CD4-positive, alpha-beta T cell treated with Interleukin-4 for 1 hour (primary cell): Measurements from ENCODE around the gene ZYG11A.
A peak's percentile ranks its signal among the peaks of the same experiment; 100 is the strongest.
"Not testable (repeated sequence)": the region's sequence is repeated elsewhere in the genome, so short reads cannot be mapped to it uniquely, and the experiment has no call there.

ENCODE experiments used
- DNase-seq, 2 donors: peaks; one replicate each; pipeline ENCODE4 v3.0.0-alpha.2; 2020 to 2022

The ZYG11A gene

DNA sequence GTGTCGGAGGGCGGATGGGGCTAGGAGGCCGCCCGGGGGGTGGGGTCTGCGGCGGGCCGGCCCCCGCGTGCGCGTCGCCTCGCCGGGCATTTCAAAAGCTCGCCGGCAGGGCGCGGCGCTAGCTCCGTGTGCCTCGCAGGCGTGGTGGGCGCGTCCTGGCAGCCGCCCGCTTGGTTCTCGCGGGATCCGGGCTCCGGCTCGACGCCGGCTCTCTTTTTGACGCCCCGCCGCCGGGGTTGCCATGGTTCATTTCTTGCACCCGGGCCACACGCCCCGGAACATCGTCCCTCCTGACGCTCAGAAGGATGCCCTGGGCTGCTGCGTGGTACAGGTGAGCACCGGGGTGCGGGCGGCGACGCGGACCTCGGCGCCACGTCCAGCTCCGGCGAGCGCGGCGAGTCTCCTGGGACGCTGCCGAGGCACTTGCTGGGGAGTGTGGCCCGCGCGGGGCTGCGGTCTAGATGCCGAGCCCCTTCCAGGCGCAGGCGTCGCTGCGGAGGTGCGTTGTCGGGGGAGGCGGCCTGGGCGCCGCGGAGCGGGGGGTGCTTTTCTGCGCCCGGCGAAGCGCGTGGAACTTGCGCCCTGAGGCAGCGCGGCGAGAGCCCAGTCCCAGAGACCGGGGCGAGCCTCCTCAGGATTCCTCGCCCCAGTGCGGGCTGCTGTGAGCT is at the start of gene ZYG11A:
Gene ZYG11A (plus strand): TSS at position 118 of the 668 bp plus-strand sequence. CDS start 124 bp downstream, at position 242.
- DNase-seq = peak; percentile 69 to 71

DNA sequence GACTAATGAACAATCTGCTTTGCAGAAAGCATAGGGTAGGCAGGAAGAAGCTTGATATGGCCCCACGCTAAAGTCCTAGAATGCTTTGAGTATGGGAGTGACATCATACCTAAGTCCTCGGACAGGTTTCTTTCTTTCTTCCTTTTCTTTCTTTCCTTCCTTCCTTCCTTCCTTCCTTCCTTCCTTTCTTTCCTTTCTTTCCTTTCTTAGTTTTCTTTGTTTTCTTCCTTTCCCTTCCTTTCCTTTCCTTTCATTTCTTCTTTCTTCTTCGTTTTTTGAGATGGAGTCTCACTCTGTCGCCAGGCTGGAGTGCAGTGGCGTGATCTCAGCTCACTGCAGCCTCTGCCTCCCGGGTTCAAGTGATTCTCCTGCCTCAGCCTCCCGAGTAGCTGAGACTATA is 48.8 kb upstream of the ZYG11A start:
- DNase-seq = not testable (repeated sequence)

DNA sequence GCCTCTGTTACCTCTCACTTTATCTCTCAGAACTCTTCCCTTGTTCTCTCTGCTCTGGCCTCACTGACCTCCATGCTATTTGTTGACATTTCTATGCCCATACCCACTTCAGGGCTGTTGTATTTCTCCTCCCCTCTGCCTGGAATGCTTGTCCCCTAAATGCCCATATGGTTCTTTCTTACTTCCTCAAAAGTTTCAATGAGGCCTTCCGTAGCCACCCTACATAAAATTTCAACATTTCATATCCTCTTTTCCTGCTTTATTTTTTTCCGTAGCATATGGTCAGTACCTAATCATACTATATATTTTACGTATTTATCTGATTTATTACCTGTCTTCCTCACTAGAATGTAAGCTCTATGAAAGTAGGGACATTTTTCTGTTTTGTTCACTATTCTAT is 47.1 kb upstream of the ZYG11A start:
- no peak for DNase-seq

DNA sequence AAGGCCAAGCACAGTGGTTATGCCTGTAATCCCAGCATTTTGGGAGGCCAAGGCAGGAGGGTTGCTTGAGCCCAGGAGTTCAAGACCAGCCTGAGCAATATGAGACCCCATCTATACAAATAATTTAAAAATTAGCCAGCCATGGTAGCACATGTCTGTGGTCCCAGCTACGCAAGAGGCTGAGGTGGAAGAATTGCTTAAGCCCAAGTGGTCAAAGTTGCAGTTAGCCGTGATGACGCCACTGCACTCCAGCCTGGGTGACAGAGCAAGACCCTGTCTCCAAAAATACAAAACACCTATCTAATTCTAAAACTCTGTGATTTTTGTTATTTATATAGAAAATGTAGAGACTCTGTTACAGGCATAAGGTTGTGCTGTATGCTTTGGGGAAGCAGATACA is 44.2 kb upstream of the ZYG11A start:
- no peak for DNase-seq

DNA sequence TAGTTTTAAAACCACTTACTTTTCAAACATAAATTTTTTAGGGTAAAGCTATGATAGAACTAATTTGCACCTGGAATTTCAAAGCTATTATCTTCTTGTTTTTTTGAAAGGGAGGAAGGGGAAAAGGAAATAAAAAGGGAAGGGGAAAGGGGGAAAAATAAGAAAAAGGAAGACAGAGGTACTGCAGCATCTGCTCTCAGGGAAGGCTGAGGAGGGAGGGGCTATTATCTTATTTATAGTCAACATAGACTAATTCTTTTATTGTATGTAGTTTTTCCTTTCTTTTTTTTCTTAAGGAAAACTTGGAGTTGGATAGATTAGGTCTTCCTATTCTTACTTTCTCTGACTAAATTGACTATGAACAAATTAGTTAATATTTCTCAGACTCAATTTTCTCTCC is 41.5 kb upstream of the ZYG11A start:
- no peak for DNase-seq

DNA sequence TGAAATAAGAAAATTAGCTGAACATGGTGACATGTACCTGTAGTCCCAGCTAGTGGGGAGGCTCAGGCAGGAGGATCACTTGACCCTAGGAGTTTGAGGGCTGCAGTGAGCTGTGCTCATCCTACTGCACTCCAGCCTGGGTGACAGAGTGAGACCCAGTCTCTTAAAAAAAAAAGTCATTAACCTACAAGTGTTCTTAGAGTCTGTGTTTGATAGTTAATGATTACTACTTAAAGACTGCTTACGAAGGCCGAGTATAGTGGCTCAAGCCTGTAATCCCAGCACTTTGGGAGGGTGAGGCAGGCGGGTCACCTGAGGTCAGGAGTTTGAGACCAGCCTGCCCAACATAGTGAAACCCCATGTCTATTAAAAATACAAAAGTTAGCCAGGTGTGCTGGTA is 38.5 kb upstream of the ZYG11A start:
- not testable (repeated sequence) for DNase-seq

DNA sequence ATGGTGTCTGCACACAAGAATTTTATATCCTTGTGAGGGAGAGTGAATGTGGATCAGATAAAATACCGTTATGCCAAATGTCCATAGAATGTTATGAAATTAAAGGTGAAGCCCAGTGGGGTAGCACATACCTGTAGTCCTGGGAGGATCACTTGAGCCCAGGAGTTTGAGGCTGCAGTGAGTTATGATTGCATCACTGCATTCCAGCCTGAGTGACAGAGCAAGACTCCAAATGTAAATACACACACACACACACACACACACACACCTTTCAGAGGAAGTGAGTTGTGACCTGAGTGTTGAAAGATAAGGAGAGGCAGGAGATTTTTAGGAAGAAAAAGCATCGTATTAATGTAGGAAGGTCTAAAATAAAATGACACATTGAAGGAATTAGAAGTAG is 28.1 kb upstream of the ZYG11A start:
- DNase-seq = no peak

DNA sequence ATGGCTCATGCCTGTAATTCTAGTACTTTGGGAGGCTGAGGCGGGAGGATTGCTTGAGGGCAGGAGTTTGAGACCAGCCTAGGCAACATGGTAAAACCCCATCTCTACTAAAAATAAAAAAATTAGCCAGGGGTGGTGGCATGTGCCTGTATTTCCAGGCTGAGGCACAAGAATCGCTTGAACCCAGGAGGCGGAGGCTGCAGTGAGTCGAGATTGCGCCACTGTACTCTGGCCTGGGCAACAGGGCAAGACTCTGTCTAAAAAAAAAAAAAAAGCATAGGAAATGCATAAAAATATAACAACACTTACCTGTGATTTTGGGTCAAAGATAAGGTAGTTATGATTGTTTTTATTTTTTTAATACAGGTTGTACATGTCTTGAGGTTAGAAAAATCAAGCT is 21.7 kb upstream of the ZYG11A start:
- DNase-seq = not testable (repeated sequence)

DNA sequence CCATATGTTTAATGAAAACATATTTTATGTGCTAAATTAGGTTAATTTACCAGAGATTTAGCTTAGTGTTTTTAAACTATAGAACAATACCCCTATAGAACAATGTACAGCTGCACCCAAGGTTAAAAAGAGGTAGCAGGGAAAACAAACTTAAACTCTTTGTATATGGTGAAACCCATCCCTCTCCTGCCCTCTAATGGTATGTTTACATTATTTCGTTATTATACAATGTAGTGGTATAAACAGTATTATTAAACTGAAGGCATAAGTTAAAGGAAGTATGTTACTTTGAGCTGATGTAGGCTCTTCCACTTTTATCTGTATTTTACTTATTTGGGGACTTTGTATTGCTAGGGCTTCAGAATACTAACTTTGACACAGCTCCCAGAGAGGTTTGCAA is 16.7 kb upstream of the ZYG11A start:
- peak in 1 of 2 donors; percentile 25 for DNase-seq

DNA sequence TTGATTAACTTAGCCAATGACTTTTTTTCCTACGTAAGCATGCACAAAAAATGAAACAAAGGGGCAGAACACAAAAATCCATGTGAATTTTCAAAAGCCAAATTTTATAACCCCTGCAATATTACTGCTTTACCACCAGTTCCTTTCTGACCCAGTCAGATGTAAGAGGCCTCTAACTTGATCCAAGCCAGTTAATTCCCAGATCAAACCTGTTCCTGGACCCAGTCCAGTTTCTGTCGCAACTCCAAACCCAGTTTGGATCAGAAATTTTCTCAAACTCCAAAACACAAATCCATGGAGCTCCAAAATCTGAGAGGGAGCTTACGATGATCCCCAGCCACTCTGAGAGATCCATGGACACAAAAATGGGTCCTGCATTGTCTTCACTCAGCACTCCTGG is 7.8 kb upstream of the ZYG11A start:
- no peak for DNase-seq

DNA sequence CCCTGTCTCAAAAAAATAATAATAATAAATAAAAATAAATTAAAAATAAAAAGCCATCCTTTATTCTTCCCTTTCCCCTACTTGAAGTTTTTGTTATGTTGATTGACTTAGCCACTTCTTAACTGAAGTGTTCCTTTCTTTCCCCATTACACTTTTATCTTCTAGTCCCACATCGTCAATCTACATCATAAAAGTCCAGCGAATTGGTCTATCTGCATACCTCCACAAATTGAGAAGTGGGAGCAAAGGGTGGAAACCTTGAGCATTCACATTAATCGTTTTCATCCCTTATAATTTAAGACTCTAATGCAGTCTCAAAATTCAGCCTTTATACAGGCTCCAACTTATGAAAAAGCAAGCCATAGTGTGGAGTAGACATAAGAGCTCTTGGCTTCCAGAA is 6.5 kb upstream of the ZYG11A start:
- DNase-seq = no peak

DNA sequence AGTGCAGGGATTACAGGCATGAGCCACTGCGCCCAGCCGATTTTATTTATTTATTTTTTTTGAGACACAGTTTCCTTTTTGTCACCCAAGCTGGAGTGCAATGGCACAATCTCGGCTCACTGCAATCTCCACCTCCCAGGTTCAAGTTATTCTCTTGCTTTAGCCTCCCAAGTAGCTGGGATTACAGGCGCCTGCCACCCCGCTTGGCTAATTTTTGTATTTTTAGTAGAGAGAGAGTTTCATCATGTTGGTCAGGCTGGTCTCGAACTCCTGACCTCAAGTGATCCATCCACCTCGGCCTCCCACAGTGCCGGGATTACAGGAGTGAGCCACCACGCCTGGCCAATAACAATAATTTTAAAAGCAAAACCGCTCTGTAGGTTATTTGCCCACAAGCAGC is 3.4 kb upstream of the ZYG11A start:
- DNase-seq = not testable (repeated sequence)

DNA sequence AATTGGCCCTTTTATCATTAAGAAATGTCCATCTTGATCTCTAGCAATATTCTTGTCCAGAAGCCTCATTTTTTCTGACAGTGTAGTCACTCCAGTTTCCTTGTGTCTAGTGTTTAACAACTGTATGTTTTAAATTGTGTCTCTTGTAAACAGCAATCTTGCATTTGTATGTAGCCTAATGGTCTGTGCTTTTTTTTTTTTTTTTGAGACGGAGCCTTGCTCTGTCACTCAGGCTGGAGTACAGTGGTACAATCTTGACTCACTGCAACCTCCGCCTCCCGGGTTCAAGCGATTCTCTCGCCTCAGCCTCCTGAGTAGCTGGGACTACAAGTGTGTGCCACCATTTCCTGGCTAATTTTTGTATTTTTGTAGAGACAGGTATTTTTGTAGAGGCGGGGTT is 2.6 kb downstream of the ZYG11A start:
- DNase-seq = not testable (repeated sequence)

DNA sequence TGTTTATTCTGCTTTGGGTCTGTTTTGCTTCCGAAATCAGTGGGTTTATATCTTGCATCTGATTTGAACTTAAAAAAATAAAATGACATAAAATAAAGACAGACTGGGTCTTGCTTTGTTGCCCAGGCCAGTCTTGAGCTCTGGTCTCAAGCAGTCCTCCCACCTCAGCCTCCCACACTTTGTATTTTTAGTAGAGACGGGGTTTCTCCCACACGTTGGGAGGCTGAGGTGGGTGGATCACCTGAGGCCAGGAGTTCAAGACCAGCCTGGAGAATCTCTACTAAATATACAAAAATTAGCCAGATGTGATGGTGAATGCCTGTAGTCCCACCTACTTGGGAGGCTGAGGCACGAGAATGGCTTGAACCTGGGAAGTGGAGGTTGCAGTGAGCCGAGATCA is 5.9 kb downstream of the ZYG11A start:
- DNase-seq = no peak

DNA sequence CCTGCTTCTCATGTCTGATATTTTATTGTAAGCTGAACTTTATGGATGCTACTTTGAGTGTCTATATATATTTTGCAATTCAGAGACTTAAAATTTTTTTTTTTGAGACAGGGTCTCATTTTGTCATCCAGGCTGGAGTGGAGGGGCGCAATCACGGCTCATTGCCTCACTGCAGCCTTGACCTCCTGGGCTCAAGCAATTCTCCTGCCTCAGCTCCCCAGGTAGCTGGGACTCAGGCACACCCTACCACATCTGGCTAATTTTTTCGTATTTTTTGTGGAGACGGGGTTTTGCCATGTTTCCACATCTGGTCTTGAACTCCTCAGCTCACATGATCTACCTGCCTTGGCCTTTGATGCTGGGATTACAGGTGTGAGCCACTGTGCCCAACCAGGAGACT is 8.4 kb downstream of the ZYG11A start:
- DNase-seq = no peak

DNA sequence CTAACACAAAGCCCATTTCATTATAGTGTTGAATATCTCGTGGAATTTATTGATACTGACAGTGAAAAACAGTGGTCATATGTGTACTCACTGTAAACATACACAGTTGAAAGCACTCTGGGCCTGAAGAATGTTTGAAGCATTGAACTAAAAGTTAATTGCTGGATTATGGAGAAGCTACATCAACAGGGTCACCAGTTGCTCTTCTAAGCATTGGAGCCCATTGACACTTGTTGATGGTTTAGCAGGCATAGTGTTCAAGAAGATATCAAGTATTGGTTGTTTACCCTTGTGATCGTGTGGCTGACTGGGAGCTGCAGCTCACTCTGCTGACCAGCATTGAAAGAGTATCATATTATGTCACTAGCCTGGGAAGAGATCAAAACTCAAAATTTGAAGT is 10.3 kb downstream of the ZYG11A start:
- DNase-seq = no peak

DNA sequence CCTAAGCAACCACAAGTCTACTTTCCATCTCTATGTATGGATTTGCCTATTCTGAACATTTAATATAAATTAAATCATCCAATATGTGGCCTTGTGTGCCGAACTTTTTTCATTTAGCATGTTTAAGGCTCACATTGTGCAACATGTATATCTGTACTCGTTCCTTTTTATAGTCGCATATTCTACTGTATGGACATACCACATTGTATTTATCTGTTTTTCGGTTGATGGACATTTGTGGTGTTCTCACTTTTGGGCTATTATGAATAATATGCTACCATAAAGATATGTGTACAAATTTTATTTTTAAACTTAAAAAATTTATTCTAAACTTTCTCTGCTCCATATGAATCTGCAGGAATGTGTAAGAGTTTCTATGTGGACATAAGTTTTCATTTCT is 13.0 kb downstream of the ZYG11A start:
- DNase-seq = no peak

DNA sequence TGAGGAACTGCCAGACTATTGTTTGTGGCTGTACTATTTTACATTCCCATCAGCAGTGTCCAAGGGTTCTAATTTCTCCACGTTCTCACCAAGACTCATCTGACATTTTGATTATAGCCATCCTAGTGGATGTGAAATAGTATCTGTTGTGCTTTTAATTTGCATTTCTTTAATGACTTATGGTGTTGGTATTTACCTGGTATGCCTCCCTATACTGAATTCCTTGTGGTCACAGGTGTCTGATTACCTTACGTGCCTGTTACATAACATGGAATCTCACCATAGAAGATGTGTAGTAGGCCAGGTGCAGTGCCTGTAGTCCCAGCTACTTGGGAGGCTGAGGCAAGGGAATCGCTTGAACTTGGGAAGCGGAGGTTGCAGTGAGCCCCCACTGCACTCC is 13.5 kb downstream of the ZYG11A start:
- no peak for DNase-seq

DNA sequence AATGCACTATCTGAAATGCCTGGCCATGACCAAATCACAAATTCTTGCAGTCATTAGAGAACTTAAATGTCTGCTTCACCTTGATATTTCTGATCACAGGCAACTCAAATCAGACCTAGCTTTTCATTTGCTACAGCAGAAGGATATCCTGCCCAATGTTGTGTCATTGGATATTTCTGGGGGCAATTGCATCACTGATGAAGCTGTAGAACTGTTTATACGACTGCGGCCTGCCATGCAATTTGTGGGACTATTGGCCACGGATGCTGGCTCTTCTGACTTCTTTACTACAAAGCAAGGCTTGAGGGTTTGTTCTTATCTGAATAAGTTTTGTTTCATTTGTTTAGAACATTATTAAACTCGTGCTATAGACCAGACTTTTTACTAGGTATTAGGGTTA is 14.9 kb downstream of the ZYG11A start:
- no peak for DNase-seq

DNA sequence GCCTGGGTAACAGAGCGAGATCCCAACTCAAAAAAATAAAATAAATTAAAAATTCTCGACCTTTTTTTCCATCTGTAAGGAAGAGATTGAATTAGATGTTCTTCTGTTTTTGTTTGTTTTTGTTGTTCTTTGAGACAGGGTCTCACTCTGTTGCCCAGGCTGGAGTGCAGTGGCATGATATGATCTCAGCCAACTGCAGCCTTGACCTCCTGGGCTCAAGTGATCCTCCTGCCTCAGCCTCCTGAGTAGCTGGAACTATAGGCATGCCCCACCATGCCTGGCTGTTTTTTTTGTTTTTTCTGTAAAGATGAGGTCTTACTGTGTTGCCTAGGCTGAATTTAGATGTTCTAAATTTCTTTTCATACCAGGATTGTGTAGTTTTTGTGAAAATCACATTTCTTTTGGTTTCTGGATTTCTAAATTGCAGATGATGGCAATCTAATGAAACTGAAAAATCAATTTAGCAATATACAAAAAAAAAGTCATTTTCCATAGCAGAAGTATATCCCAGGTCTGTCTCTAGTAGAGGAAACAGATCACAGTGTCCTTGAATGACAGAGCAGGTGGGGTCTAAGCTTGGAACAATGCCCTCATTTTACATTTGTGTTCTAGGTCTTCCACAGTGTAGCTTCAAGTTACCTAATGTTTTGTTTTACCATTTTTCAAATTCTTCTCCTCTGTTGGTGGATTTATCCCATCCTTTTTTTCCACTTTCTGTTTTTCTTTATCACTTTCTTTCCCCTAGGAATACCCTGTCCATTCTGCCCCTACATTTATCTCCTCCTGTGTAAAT is 20.3 kb downstream of the ZYG11A start:
- DNase-seq = no peak

DNA sequence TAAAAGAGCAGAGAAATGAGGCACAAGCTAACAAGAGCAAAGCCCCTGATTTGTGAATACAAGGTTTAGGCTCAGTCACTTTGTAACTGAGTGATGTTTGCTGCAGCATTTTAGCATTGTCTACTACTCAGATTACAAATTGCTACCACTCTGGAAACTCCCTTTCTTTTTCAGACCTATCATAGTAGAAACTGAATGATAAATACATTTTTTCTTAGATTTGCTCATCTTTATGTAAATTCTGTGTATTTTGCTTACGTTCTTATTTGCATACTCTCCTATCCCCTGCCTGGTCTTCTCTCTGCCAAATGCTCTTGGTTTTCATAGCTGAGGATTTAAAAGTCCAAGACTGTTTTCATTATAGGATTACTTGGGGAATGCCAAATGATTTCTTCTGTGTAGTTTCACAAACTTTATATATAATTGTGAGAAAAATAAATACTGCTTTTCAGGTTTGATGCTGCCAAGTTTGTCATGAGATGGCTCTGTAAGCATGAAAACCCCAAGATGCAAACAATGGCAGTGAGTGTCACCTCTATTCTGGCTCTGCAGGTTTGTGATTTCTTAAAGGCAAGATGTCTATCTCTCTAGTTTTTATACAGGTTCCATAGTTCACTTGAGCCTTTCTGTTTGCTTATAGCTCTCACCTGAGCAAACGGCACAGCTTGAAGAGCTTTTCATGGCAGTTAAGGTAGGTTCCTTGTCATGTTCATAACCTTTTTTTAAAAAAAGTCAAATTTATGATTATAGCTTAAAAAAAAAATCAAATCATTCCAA is 24.7 kb downstream of the ZYG11A start:
- no peak for DNase-seq

DNA sequence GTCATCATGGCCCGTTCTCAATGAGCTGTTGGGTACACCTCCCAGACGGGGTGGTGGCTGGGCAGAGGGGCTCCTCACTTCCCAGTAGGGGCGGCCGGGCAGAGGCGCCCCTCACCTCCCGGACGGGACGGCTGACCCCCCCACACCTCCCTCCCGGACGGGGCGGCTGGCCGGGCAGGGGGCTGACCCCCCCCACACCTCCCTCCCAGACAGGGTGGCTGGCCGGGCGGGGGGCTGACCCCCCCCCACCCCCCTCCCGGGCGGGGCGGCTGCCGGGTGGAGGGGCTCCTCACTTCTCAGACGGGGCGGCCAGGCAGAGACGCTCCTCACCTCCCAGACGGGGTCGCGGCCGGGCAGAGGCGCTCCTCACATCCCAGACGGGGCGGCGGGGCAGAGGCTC is 27.2 kb downstream of the ZYG11A start:
- DNase-seq = not testable (repeated sequence)

DNA sequence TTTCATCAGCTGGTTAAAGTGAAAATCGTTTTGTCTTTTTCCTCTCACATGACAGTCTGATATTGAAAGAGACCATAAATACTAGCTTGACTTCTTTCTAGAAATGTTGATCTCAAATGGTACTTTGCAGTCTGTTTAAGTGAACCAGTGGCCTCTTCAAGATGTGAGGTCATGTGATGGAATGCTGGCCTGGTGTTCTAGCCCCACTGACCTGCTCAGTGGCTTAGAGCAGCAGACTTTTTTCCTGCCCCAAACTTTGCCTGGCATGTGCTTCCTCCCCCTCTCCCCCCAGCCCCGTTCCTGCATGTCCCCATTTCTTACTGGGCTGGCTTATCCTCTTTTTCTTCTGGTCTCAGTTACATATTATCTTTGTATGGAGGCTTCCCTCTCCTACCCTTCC is 34.3 kb downstream of the ZYG11A start:
- DNase-seq = no peak

DNA sequence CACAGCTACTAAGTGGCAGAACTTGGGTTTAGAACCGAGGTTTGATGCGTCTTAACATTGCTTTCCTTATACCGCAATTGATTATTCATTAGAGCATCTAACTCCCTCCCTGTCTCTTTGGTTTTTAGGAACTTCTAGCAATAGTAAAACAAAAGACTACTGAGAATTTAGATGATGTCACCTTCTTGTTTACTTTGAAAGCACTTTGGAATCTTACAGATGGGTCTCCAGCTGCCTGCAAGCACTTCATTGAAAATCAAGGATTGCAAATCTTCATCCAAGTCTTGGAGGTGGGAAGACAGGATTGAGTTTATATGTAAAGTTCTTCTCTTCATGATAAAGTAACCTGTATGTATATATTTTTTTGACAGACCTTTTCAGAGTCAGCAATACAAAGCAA is 35.0 kb downstream of the ZYG11A start:
- no peak for DNase-seq
